Glutamatergic neuron (in vitro differentiated cells): ENCODE data around the gene GSG1L2. TPM values are rescaled to one million over a fixed set of nuclear protein-coding genes. Genes with fewer than 3 reads are reported as not detected.

Experiments used
- DNase-seq: peaks from one replicate; pipeline ENCODE4 v3.0.0; 2022
- H3K27ac Mint-ChIP-seq: one replicate; pipeline ENCODE4 v1.8.0; 2020; ENCODE audit warnings: mild to moderate bottlenecking, mixed read lengths, inconsistent platforms; ENCODE audit not compliant: unreplicated experiment
- H3K27me3 Mint-ChIP-seq: one replicate; pipeline ENCODE4 v1.8.0; 2020; ENCODE audit warnings: mild to moderate bottlenecking, moderate library complexity, mixed read lengths, inconsistent platforms; ENCODE audit not compliant: unreplicated experiment
- H3K36me3 Mint-ChIP-seq: one replicate; pipeline ENCODE4 v1.8.0; 2020; ENCODE audit warnings: mild to moderate bottlenecking, mixed read lengths, inconsistent platforms; ENCODE audit not compliant: unreplicated experiment
- H3K4me1 Mint-ChIP-seq: one replicate; pipeline ENCODE4 v1.8.0; 2020; ENCODE audit warnings: mild to moderate bottlenecking, low read depth, mixed read lengths, inconsistent platforms; ENCODE audit not compliant: unreplicated experiment
- H3K4me3 Mint-ChIP-seq: one replicate; pipeline ENCODE4 v1.8.0; 2020; ENCODE audit warnings: mild to moderate bottlenecking, mixed read lengths, inconsistent platforms; ENCODE audit not compliant: unreplicated experiment
- H3K9me3 Mint-ChIP-seq: one replicate; pipeline ENCODE4 v1.8.0; 2020; ENCODE audit warnings: mild to moderate bottlenecking, moderate library complexity, mixed read lengths, inconsistent platforms; ENCODE audit not compliant: unreplicated experiment
- total RNA-seq: library from RNA; stranded (reverse); fragmentation: NEBNext Ultra II Directional; extraction: Animal tissue kit (Norgen Biotek cat#: 25700); gene quantifications from one replicate; pipeline ENCODE4 v1.2.1, GENCODE V29; 2021; ENCODE audit not compliant: unreplicated experiment
- TF ChIP-seq, protein P1 (sequence below): fragments of 200-600 bp; sonication (generic); IDR thresholded peaks from one replicate; pipeline ENCODE4 v1.5.0; 2021; ENCODE audit not compliant: partially characterized antibody, unreplicated experiment

GSG1L2 gene
- total RNA-seq, 1 donor from 2014 or later: not detected

DNA sequence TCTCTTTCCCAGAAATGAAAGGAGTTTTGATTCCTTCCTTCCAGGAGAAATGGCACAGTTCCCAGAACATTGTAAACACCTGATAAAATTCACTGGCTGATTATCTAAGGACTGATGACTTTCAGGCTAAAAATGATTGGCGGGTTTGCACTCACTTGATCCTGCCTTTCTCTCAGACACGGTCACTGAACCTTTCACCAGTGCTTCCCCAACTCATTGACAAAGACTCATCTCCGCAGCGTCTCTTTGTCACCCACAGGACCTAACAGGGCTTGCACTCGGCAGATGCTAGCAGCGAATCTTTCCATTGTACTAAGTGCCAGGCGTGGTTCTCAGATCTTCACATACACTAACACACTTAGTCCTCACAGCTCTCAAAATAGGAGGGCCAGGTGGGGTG, 23.2 kb downstream of the GSG1L2 start:
- Mint-ChIP-seq H3K4me3 (no peak overlapping the region), H3K27ac (no peak overlapping the region), H3K9me3 (no peaks in the 10 kb centered on the region), H3K4me1 (no peaks in the 10 kb centered on the region), H3K36me3 (no peaks in the 10 kb centered on the region), H3K27me3 (peaks cover 1% of the 10 kb centered on the region)
- TF ChIP-seq, protein P1, sequence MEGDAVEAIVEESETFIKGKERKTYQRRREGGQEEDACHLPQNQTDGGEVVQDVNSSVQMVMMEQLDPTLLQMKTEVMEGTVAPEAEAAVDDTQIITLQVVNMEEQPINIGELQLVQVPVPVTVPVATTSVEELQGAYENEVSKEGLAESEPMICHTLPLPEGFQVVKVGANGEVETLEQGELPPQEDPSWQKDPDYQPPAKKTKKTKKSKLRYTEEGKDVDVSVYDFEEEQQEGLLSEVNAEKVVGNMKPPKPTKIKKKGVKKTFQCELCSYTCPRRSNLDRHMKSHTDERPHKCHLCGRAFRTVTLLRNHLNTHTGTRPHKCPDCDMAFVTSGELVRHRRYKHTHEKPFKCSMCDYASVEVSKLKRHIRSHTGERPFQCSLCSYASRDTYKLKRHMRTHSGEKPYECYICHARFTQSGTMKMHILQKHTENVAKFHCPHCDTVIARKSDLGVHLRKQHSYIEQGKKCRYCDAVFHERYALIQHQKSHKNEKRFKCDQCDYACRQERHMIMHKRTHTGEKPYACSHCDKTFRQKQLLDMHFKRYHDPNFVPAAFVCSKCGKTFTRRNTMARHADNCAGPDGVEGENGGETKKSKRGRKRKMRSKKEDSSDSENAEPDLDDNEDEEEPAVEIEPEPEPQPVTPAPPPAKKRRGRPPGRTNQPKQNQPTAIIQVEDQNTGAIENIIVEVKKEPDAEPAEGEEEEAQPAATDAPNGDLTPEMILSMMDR: no peak
- no peak for DNase-seq

- H3K36me3 Mint-ChIP-seq: no peaks in the 10 kb centered on the region
- no peak overlapping the region for H3K27ac Mint-ChIP-seq
- no peaks in the 10 kb centered on the region for H3K9me3 Mint-ChIP-seq
- peaks cover 1% of the 10 kb centered on the region for H3K27me3 Mint-ChIP-seq
- DNase-seq: no peak
- H3K4me3 Mint-ChIP-seq: no peak overlapping the region
- no peaks in the 10 kb centered on the region for H3K4me1 Mint-ChIP-seq
- TF ChIP-seq, protein P1: no peak
Measured at GRCh38 chr17:9798008-9798407, 23.9 kb downstream of the GSG1L2 start.

- TF ChIP-seq, protein P1: no peak
- Mint-ChIP-seq H3K4me3 (no peak overlapping the region), H3K27ac (no peak overlapping the region), H3K36me3 (no peaks in the 10 kb centered on the region), H3K4me1 (peaks cover 5% of the 10 kb centered on the region), H3K9me3 (no peaks in the 10 kb centered on the region), H3K27me3 (peaks cover 1% of the 10 kb centered on the region)
- no peak for DNase-seq
Measured at GRCh38 chr17:9792181-9792840, 29.6 kb downstream of the GSG1L2 start.

DNA sequence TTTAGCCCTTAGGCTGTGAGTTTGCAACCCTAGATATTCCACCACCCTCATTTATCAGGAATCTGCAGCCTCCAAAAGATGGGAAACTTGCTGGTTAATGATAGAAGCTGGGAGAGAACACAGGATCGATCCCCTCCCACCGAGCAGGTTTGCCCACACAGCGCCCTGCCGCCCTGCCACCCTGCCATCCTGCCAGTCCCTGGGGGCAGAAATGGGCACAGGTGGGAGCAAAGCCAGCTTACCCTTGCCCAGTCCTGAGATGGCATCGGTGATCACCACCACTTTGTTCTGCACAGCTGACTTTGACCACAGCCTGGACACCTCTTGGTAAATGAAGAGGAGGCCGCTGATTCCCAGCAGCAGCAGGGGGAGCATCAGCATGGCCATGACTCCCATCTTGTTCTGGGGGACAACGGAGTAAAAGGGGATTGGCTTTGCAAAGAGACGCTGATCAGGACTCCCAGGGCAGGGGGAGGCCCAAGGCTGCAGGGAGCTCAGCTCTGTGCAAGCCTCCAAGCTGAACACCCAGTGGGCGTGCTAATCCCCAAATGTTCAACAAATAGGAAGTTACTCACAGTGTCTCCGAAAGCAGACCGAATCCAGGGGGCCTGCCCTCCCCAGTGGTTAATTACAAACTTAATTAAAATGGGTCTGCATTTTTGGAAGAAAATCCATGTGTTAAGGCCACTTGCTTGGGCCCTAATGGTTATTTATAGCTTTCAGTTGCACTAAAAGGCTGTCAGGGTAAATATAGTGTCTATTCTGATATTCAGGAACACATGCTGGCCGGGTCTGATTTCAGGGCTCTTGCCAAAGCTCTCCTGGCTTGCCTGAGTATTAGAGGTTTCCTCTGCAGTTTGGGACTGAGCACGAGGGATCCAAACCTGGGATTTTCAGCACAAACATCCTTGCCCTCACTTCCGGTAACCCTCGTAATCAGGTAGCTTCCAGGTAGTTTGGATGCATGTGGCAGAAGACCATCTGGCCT, 30.7 kb downstream of the GSG1L2 start, which contains the start of gene DHRS7C:
DHRS7C (minus strand) TSS at position 704 of the 988 bp plus-strand sequence; CDS start at position 396, 308 bp downstream.
- Mint-ChIP-seq H3K4me1 (peaks cover 5% of the 10 kb centered on the region), H3K36me3 (no peaks in the 10 kb centered on the region), H3K27me3 (peaks cover 1% of the 10 kb centered on the region), H3K9me3 (no peaks in the 10 kb centered on the region), H3K27ac (peak within 1 kb of the TSS; percentile 28), H3K4me3 (no peak within 1 kb of the TSS)
- TF ChIP-seq, protein P1: no peak
- DNase-seq: no peak

- no peaks in the 10 kb centered on the region for H3K36me3 Mint-ChIP-seq
- TF ChIP-seq, protein P1: no peak
- H3K27me3 Mint-ChIP-seq: no peaks in the 10 kb centered on the region
- H3K9me3 Mint-ChIP-seq: no peaks in the 10 kb centered on the region
- peaks cover 5% of the 10 kb centered on the region for H3K4me1 Mint-ChIP-seq
- H3K4me3 Mint-ChIP-seq: no peak overlapping the region
- H3K27ac Mint-ChIP-seq: peak overlapping the region; percentile 28
- no peak for DNase-seq
Measured at GRCh38 chr17:9790316-9790715, 31.6 kb downstream of the GSG1L2 start.
